Measurements from ENCODE around the gene TMEM179B.

Gene TMEM179B

GRCh38 chr11:62832336-62833234, 45.4 kb downstream of the TMEM179B start, which contains the start of gene TEX54:
Gene TEX54 (minus strand): TSS chr11:62832841.
- DNase-seq (ENCODE audit: low read depth): no peak

- DNase-seq (ENCODE audit: low read depth): no peak
These were observed 48.1 kb downstream of the TMEM179B start for GRCh38 chr11:62835336-62835735.

GRCh38 chr11:62839050-62839945, 52.1 kb downstream of the TMEM179B start, which contains the start of gene WDR74:
Gene WDR74 (minus strand): TSS chr11:62839590. CDS start chr11:62839570, 20 bp downstream.
- DNase-seq (ENCODE audit: low read depth): peak; percentile 89
